Mucosa of descending colon (tissue), 3 donors: Measurements from ENCODE around the gene CNTN4. TPM values are rescaled to one million over a fixed set of nuclear protein-coding genes. Genes with fewer than 3 reads are reported as not detected.

ENCODE experiments used
- ATAC-seq: fragments of 200-7000 bp; cut with Tn5 transposase; one replicate; pipeline ENCODE4 v1.9.1; 2020; ENCODE audit warnings: mild to moderate bottlenecking, moderate library complexity
- DNase-seq, 3 donors: peaks; one replicate each; pipeline ENCODE4 v3.0.0-alpha.2; 2020
- H3K36me3 ChIP-seq: fragments of 200-600 bp; one replicate; pipeline ENCODE4 v1.8.0; 2021; ENCODE audit warnings: low read depth, mild to moderate bottlenecking
- H3K4me1 ChIP-seq: fragments of 200-600 bp; one replicate; pipeline ENCODE4 v1.8.0; 2021; ENCODE audit warnings: low read depth, mild to moderate bottlenecking
- H3K4me3 ChIP-seq: fragments of 200-600 bp; one replicate; pipeline ENCODE4 v1.8.0; 2021; ENCODE audit warnings: mild to moderate bottlenecking
- H3K9me3 ChIP-seq: fragments of 200-600 bp; one replicate; pipeline ENCODE4 v1.8.0; 2021; ENCODE audit warnings: mild to moderate bottlenecking
- intact Hi-C, 2 donors: fragments of 100-400 bp; cut with DNase I in 1 of 2; cut with micrococcal nuclease in 1 of 2; formaldehyde crosslinking; loops; one replicate each; pipeline versions ENCODE4 v1.11.0 to v1.11.1; 2022; cut with DNase I, micrococcal nuclease
- total RNA-seq, 3 donors: library from RNA; stranded (reverse); fragmentation: NEBNext Ultra II Directional in 2 of 3; extraction: Animal tissue kit (Norgen Biotek cat#: 25700) in 2 of 3; gene quantifications; one replicate each; pipeline versions ENCODE4 v1.2.1 to v1.2.4, GENCODE V29; 2021 to 2023
- TF ChIP-seq, protein P1 (sequence below): fragments of 200-600 bp; IDR thresholded peaks from one replicate; pipeline ENCODE4 v1.8.0; 2022; ENCODE audit warnings: antibody characterized with exemption, mild to moderate bottlenecking
- donor health status: DM: no; HTN: no; CAD: no; lungs with moderate emphysema.
- donor health status: DM: no; HTN: no; CAD: no.
- donor health status: DM: no; HTN: yes; CAD: no.

CNTN4 gene
- total RNA-seq, 3 donors from 2014 or later = 7.8 to 41.1 (median 13.4) TPM

DNA sequence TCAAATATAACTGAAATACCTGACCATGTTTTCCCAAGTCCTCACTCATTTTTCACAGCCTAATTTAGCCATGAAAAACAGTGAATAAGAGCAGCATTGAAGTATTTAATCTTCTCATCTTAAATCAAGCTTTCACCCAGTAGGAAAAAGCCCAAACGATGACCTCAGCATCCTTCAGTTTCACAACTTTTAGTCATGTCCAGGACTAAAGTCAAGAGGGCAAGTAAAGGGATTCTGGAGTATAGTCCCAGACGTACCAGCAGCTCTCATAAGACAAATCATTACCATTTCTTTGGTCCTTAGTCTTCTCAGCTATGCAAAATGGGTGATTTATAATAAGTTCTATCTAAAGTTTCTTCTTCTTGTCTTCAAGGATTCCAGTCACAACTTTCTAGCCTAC lies 774.2 kb downstream of the CNTN4 start:
- TF ChIP-seq, protein P1, sequence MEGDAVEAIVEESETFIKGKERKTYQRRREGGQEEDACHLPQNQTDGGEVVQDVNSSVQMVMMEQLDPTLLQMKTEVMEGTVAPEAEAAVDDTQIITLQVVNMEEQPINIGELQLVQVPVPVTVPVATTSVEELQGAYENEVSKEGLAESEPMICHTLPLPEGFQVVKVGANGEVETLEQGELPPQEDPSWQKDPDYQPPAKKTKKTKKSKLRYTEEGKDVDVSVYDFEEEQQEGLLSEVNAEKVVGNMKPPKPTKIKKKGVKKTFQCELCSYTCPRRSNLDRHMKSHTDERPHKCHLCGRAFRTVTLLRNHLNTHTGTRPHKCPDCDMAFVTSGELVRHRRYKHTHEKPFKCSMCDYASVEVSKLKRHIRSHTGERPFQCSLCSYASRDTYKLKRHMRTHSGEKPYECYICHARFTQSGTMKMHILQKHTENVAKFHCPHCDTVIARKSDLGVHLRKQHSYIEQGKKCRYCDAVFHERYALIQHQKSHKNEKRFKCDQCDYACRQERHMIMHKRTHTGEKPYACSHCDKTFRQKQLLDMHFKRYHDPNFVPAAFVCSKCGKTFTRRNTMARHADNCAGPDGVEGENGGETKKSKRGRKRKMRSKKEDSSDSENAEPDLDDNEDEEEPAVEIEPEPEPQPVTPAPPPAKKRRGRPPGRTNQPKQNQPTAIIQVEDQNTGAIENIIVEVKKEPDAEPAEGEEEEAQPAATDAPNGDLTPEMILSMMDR = no peak
- DNase-seq = peak in 1 of 3 donors; percentile 13

DNA sequence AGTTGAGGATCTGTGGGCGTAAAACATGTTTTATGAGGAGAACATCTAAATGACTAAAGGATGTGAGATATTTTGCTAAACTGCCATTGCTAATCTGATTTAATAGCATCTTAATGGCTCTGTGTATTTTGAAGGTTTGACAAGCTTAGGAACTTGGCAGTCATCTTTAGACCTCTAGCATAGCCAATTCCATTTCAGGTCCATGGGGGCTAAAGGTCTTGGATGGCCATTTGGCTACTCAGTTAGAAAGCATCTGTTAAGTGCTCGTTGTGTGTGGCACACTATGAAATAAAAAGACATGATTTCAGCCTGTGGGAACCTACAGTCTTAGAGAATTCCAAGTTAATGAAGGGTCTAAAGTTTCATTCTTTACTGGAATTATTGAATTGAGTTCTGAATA lies 775.3 kb downstream of the CNTN4 start:
- Histone ChIP-seq H3K36me3 (no peaks in the 10 kb centered on the region), H3K4me3 (no peak overlapping the region), H3K4me1 (no peaks in the 10 kb centered on the region), H3K9me3 (no peaks in the 10 kb centered on the region)
- no peak for DNase-seq
- intact Hi-C loops = no loop called here
- no peak for ATAC-seq
- TF ChIP-seq, protein P1 = no peak

More for the DNA sequence above, 774.2 kb downstream of the CNTN4 start:
- Histone ChIP-seq H3K4me3 (no peak overlapping the region), H3K4me1 (no peaks in the 10 kb centered on the region), H3K36me3 (no peaks in the 10 kb centered on the region), H3K9me3 (no peaks in the 10 kb centered on the region)
- intact Hi-C loops = no loop called here
- ATAC-seq = no peak

DNA sequence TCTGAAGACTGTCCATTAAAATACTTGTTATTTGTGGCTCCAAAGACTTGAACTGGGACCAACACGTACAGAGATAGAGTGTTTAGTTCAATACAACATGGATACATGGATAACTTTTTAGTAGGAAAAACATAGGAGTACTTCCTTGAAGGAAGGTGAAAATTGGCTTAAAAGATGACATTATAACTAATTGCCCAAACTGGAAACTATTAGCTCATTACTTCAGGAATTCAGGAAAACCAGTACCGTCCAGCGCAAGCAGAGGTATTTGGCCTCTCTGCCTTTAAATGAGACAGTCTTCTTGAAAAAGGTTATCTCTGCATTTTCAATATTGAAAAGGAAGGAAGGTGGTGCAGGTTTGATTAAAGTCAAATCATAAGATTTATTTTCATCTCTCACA lies 777.0 kb downstream of the CNTN4 start:
- DNase-seq = no peak
- Histone ChIP-seq H3K4me1 (no peaks in the 10 kb centered on the region), H3K9me3 (no peaks in the 10 kb centered on the region), H3K36me3 (no peaks in the 10 kb centered on the region), H3K4me3 (no peak overlapping the region)
- intact Hi-C loops = no loop called here
- TF ChIP-seq, protein P1 = no peak
- ATAC-seq = no peak

DNA sequence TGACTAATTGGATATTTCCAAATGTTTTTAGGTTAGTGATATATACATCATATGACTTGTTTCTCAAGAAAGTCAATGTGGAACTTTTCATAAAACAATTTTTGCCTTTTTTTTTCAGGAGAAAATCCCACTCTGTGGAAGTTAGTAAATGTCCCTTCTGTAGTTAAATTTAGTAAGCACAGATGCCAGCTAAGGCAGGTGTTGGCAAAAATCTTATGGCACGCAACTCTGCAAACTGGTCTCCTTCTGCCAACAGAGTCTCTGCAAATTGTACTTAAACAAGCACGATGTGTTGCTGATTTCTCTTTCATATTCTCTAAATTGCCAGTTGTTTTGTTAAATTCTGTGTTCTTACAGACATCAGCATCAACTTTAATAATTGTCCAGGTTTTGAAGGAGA lies 777.7 kb downstream of the CNTN4 start:
- Histone ChIP-seq H3K4me3 (no peak overlapping the region), H3K36me3 (no peaks in the 10 kb centered on the region), H3K4me1 (no peaks in the 10 kb centered on the region), H3K9me3 (no peaks in the 10 kb centered on the region)
- no peak for ATAC-seq
- TF ChIP-seq, protein P1 = no peak
- no peak for DNase-seq
- intact Hi-C loops = no loop called here

DNA sequence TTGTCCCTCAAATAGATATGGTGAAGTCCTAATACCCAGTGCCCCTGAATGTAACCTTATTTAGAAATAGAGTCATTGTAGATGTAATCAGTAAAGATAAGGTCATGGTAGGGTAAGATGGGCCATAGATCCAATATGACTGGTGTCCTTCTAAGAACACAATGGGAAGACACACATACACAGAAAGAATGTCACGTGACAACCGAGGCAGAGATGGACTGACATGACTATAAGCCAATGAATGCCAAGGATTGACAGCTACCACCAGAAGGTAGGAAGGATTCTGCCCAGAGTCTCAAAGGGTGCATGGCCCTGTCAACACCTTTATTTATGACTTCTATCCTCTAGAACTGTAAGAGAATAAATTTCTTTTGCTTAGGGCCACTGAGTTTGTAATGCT lies 780.4 kb downstream of the CNTN4 start:
- Histone ChIP-seq H3K4me1 (no peaks in the 10 kb centered on the region), H3K4me3 (no peak overlapping the region), H3K9me3 (no peaks in the 10 kb centered on the region), H3K36me3 (no peaks in the 10 kb centered on the region)
- intact Hi-C loops = no loop called here
- ATAC-seq (no peak), DNase-seq (no peak)
- TF ChIP-seq, protein P1 = no peak

DNA sequence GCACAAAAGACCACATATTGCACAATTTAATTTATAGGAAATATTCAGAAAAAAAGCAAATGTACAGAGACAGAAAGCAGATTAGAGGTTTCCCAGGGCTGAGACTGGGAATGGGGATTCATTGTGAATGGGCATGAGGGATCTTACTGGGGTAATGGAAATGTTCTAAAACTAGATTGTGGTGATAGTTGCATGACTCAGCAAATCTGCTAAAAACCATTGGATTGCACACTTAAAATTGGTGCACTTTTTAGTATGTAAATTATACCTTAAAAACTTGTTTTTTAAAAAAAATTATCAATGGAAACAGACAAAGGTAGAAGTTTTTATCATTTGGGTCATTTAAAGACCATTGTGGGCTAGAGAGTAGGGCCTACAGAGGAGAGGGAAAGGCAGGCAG lies 780.9 kb downstream of the CNTN4 start:
- Histone ChIP-seq H3K4me3 (no peak overlapping the region), H3K4me1 (no peaks in the 10 kb centered on the region), H3K36me3 (no peaks in the 10 kb centered on the region), H3K9me3 (no peaks in the 10 kb centered on the region)
- DNase-seq (no peak), ATAC-seq (no peak)
- TF ChIP-seq, protein P1 = no peak
- intact Hi-C loops = no loop called here
